Measurements from ENCODE around the gene PTAR1.
"Not testable (repeated sequence)": the region's sequence is repeated elsewhere in the genome, so short reads cannot be mapped to it uniquely, and the experiment has no call there.

PTAR1 gene

DNA sequence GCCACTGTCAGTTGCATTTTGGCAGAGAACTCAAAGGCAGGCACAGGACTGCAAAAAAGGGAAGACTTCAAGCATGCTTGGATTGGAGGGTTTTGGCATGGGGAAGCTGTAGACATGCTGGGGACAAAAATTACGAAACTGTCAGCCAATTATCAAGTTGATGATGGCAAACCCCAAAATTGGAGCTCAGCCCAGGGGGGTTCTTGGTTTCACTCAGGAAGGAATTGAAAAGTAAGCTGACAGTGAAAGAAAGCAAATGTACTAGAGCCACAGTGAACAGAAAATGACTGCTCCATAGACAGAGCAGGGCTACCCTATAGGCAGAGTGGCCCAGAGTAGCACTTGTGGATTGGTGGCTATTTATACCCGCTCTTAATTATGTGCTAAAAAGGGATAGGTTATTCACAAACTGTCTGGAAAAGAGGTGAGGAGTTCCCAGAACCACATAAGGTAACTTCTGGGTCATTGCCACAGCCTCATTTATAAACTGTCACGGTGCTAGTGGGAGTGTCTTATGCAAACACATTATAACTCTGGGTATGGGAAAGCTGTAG, 46.2 kb upstream of the PTAR1 start:
- Histone ChIP-seq H3K79me2 (ENCODE audit: insufficient read depth, low read length) (no peaks in the 10 kb centered on the region), H4K20me1 (ENCODE audit: insufficient read depth, low read length, poor library complexity, severe bottlenecking) (no peaks in the 10 kb centered on the region), H3K27me3 (ENCODE audit: insufficient read depth, low read length, poor library complexity, severe bottlenecking) (no peaks in the 10 kb centered on the region), H3K9me2 (replicated peaks; ENCODE audit: low read depth, low read length) (no peaks in the 10 kb centered on the region), H3K36me3 (ENCODE audit: insufficient read depth, low read length) (no peaks in the 10 kb centered on the region), H3K4me3 (ENCODE audit: low read length, poor library complexity, severe bottlenecking) (no peak overlapping the region), H3F3A (ENCODE audit: low read depth) (no peaks in the 10 kb centered on the region), H3K4me2 (ENCODE audit: low read depth, low read length, poor library complexity, severe bottlenecking) (no peak overlapping the region), H2AFZ (ENCODE audit: low read length) (no peak overlapping the region), H3K4me1 (ENCODE audit: insufficient read depth, low read length, poor library complexity, severe bottlenecking) (peaks cover 9% of the 10 kb centered on the region), H3K9ac (ENCODE audit: low read depth, low read length, poor library complexity, severe bottlenecking) (no peak overlapping the region), H3K9me3 (ENCODE audit: insufficient read depth, low read depth, low read length) (no peaks in the 10 kb centered on the region)
- TF ChIP-seq, protein P1, sequence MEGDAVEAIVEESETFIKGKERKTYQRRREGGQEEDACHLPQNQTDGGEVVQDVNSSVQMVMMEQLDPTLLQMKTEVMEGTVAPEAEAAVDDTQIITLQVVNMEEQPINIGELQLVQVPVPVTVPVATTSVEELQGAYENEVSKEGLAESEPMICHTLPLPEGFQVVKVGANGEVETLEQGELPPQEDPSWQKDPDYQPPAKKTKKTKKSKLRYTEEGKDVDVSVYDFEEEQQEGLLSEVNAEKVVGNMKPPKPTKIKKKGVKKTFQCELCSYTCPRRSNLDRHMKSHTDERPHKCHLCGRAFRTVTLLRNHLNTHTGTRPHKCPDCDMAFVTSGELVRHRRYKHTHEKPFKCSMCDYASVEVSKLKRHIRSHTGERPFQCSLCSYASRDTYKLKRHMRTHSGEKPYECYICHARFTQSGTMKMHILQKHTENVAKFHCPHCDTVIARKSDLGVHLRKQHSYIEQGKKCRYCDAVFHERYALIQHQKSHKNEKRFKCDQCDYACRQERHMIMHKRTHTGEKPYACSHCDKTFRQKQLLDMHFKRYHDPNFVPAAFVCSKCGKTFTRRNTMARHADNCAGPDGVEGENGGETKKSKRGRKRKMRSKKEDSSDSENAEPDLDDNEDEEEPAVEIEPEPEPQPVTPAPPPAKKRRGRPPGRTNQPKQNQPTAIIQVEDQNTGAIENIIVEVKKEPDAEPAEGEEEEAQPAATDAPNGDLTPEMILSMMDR (conservative IDR thresholded peaks at IDR 0.05; ENCODE audit: low read length) = no peak
- no peak for TF ChIP-seq EZH2phosphoT487 (IDR thresholded peaks at IDR 0.05; ENCODE audit: borderline replicate concordance)

DNA sequence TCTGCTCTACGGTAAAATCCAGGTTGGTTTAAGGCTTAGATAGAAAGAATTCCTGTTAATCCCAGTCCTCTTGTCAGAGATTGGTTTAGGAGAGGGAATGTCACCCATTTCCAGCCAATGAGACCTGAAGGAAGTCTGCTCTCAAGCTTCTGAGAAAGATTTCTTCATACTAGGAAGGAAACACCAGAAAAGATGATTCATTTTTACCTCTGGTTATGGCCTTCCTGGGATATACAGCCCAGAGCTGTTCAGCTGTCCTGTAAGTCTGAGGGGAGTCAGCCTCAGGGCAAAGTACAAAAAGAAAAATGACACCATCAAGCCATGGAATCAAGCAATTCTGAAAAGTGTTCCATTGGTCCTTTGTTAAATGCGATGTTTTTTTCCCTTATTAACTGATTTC, 42.2 kb upstream of the PTAR1 start:
- no peak overlapping the region for H3K9ac ChIP-seq (ENCODE audit: low read depth, low read length, poor library complexity, severe bottlenecking)
- H3F3A ChIP-seq (ENCODE audit: low read depth) = no peaks in the 10 kb centered on the region
- H2AFZ ChIP-seq (ENCODE audit: low read length) = no peak overlapping the region
- H4K20me1 ChIP-seq (ENCODE audit: insufficient read depth, low read length, poor library complexity, severe bottlenecking) = no peaks in the 10 kb centered on the region
- H3K79me2 ChIP-seq (ENCODE audit: insufficient read depth, low read length) = no peaks in the 10 kb centered on the region
- no peaks in the 10 kb centered on the region for H3K36me3 ChIP-seq (ENCODE audit: insufficient read depth, low read length)
- H3K9me3 ChIP-seq (ENCODE audit: insufficient read depth, low read depth, low read length) = no peaks in the 10 kb centered on the region
- no peak overlapping the region for H3K4me2 ChIP-seq (ENCODE audit: low read depth, low read length, poor library complexity, severe bottlenecking)
- H3K27me3 ChIP-seq (ENCODE audit: insufficient read depth, low read length, poor library complexity, severe bottlenecking) = no peaks in the 10 kb centered on the region
- no peak overlapping the region for H3K4me3 ChIP-seq (ENCODE audit: low read length, poor library complexity, severe bottlenecking)
- H3K9me2 ChIP-seq (replicated peaks; ENCODE audit: low read depth, low read length) = no peaks in the 10 kb centered on the region
- peaks cover 7% of the 10 kb centered on the region for H3K4me1 ChIP-seq (ENCODE audit: insufficient read depth, low read length, poor library complexity, severe bottlenecking)
- TF ChIP-seq EZH2phosphoT487 (IDR thresholded peaks at IDR 0.05; ENCODE audit: borderline replicate concordance) = no peak
- TF ChIP-seq, protein P1 (conservative IDR thresholded peaks at IDR 0.05; ENCODE audit: low read length) = no peak

DNA sequence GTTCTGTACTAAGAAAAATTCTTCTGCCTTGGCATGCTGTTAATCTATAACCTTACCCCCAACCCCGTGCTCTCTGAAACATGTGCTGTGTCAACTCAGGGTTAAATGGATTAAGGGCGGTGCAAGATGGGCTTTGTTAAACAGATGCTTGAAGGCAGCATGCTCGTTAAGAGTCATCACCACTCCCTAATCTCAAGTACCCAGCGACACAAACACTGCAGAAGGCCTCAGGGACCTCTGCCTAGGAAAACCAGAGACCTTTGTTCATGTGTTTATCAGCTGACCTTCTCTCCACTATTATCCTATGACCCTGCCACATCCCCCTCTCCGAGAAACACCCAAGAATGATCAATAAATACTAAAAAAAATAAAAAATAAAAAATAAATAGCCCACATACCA, 40.2 kb upstream of the PTAR1 start:
- not testable (repeated sequence) for H3K9me2 ChIP-seq (replicated peaks; ENCODE audit: low read depth, low read length); H3K9ac ChIP-seq (ENCODE audit: low read depth, low read length, poor library complexity, severe bottlenecking); H3K27me3 ChIP-seq (ENCODE audit: insufficient read depth, low read length, poor library complexity, severe bottlenecking); H3K79me2 ChIP-seq (ENCODE audit: insufficient read depth, low read length); H3F3A ChIP-seq (ENCODE audit: low read depth); H3K9me3 ChIP-seq (ENCODE audit: insufficient read depth, low read depth, low read length); H4K20me1 ChIP-seq (ENCODE audit: insufficient read depth, low read length, poor library complexity, severe bottlenecking); H3K4me2 ChIP-seq (ENCODE audit: low read depth, low read length, poor library complexity, severe bottlenecking); H3K36me3 ChIP-seq (ENCODE audit: insufficient read depth, low read length); H3K4me1 ChIP-seq (ENCODE audit: insufficient read depth, low read length, poor library complexity, severe bottlenecking); H2AFZ ChIP-seq (ENCODE audit: low read length); H3K4me3 ChIP-seq (ENCODE audit: low read length, poor library complexity, severe bottlenecking)

DNA sequence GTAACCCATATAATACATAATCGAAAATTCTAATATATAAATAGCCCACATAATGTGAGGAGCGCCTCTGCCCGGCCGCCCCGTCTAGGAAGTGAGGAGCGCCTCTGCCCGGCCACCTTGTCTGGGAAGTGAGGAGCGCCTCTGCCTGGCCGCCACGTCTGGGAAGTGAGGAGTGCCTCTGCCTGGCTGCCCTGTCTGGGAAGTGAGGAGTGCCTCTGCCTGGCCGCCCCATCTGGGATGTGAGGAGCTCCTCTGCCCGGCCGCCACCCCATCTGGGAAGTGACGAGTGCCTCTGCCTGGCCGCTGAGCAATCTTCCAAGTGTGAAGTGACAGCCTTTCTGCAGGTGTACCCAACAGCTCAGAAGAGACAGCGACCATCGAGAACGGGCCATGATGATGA, 39.7 kb upstream of the PTAR1 start:
- not testable (repeated sequence) for H3K9me2 ChIP-seq (replicated peaks; ENCODE audit: low read depth, low read length); H3K4me2 ChIP-seq (ENCODE audit: low read depth, low read length, poor library complexity, severe bottlenecking); H3K4me1 ChIP-seq (ENCODE audit: insufficient read depth, low read length, poor library complexity, severe bottlenecking); H3F3A ChIP-seq (ENCODE audit: low read depth); H3K36me3 ChIP-seq (ENCODE audit: insufficient read depth, low read length); H3K9me3 ChIP-seq (ENCODE audit: insufficient read depth, low read depth, low read length); H3K4me3 ChIP-seq (ENCODE audit: low read length, poor library complexity, severe bottlenecking); H3K27me3 ChIP-seq (ENCODE audit: insufficient read depth, low read length, poor library complexity, severe bottlenecking); H3K9ac ChIP-seq (ENCODE audit: low read depth, low read length, poor library complexity, severe bottlenecking); H2AFZ ChIP-seq (ENCODE audit: low read length); H3K79me2 ChIP-seq (ENCODE audit: insufficient read depth, low read length); H4K20me1 ChIP-seq (ENCODE audit: insufficient read depth, low read length, poor library complexity, severe bottlenecking)

All from Loucy (cell line).